Measurements from ENCODE around the gene STT3B.

The STT3B gene

GRCh38 chr3:31568649-31569048 is 35.9 kb downstream of the STT3B start:
- Histone ChIP-seq H3K23ac (ENCODE audit: low read length in 2 of 2) (no peak overlapping the region), H3K4ac (ENCODE audit: low read depth in 1 of 2, low read length in 2 of 2) (no peak overlapping the region), H3K4me1 (ENCODE audit: control insufficient read depth, insufficient read depth, low read depth, low read length) (peaks cover 1% of the 10 kb centered on the region), H2BK120ac (ENCODE audit: low read depth, low read length) (no peak overlapping the region), H2AFZ (ENCODE audit: low read depth, low read length) (no peak overlapping the region), H3K9me3 (ENCODE audit: control insufficient read depth, low read length) (no peaks in the 10 kb centered on the region), H4K8ac (ENCODE audit: low read length) (no peak overlapping the region), H3K18ac (ENCODE audit: low read depth in 1 of 2, low read length in 2 of 2) (no peak overlapping the region), H4K91ac (ENCODE audit: low read length) (no peak overlapping the region), H2BK15ac (ENCODE audit: low read depth, poor library complexity, severe bottlenecking) (no peak overlapping the region), H3K9ac (ENCODE audit: low read length) (no peak overlapping the region), H3K27me3 (ENCODE audit: control insufficient read depth in 1 of 2, insufficient read depth in 1 of 2, low read length in 2 of 2) (no peaks in the 10 kb centered on the region), H3K36me3 (ENCODE audit: control insufficient read depth in 1 of 2, insufficient read depth in 2 of 2, low read depth in 1 of 2, low read length in 2 of 2) (no peaks in the 10 kb centered on the region), H3K4me3 (ENCODE audit: insufficient read depth in 1 of 2, low read depth in 1 of 2, low read length in 2 of 2) (no peak overlapping the region), H2BK12ac (ENCODE audit: low read length in 2 of 2) (no peak overlapping the region), H2AK5ac (ENCODE audit: low read length, severe bottlenecking) (no peak overlapping the region), H2BK5ac (ENCODE audit: low read depth, low read length, poor library complexity, severe bottlenecking) (no peak overlapping the region), H3K79me1 (replicated peaks; ENCODE audit: low read length, poor library complexity, severe bottlenecking) (peaks cover 12% of the 10 kb centered on the region), H3K14ac (ENCODE audit: low read length in 2 of 2) (no peak overlapping the region), H3K27ac (ENCODE audit: low read length, poor library complexity, severe bottlenecking) (no peak overlapping the region), H3K4me2 (ENCODE audit: low read length, poor library complexity, severe bottlenecking) (no peak overlapping the region)
- no peak for DNase-seq
- WGBS, result 99% methylated on average over 1 of the region's 1 CpG

- WGBS, result no CpG with 5 or more reads among the region's 1 CpG
Observed at GRCh38 chr3:31571325-31571724, 38.6 kb downstream of the STT3B start.

GRCh38 chr3:31572236-31573004 is 39.7 kb downstream of the STT3B start:
- Histone ChIP-seq H4K8ac (ENCODE audit: low read length) (no peak overlapping the region), H3K4ac (ENCODE audit: low read depth in 1 of 2, low read length in 2 of 2) (no peak overlapping the region), H2AK5ac (ENCODE audit: low read length, severe bottlenecking) (no peak overlapping the region), H2BK120ac (ENCODE audit: low read depth, low read length) (no peak overlapping the region), H3K23ac (ENCODE audit: low read length in 2 of 2) (no peak overlapping the region), H2BK15ac (ENCODE audit: low read depth, poor library complexity, severe bottlenecking) (no peak overlapping the region), H2BK5ac (ENCODE audit: low read depth, low read length, poor library complexity, severe bottlenecking) (no peak overlapping the region), H3K27me3 (ENCODE audit: control insufficient read depth in 1 of 2, insufficient read depth in 1 of 2, low read length in 2 of 2) (no peaks in the 10 kb centered on the region), H3K27ac (ENCODE audit: low read length, poor library complexity, severe bottlenecking) (no peak overlapping the region), H3K4me3 (ENCODE audit: insufficient read depth in 1 of 2, low read depth in 1 of 2, low read length in 2 of 2) (no peak overlapping the region), H3K18ac (ENCODE audit: low read depth in 1 of 2, low read length in 2 of 2) (no peak overlapping the region), H3K4me2 (ENCODE audit: low read length, poor library complexity, severe bottlenecking) (no peak overlapping the region), H2BK12ac (ENCODE audit: low read length in 2 of 2) (no peak overlapping the region), H4K91ac (ENCODE audit: low read length) (no peak overlapping the region), H3K4me1 (ENCODE audit: control insufficient read depth, insufficient read depth, low read depth, low read length) (peaks cover 3% of the 10 kb centered on the region), H3K36me3 (ENCODE audit: control insufficient read depth in 1 of 2, insufficient read depth in 2 of 2, low read depth in 1 of 2, low read length in 2 of 2) (peaks cover 0 to 3% of the 10 kb centered on the region in 2 experiments), H3K14ac (ENCODE audit: low read length in 2 of 2) (no peak overlapping the region), H3K79me1 (replicated peaks; ENCODE audit: low read length, poor library complexity, severe bottlenecking) (peaks cover 13% of the 10 kb centered on the region), H3K9ac (ENCODE audit: low read length) (no peak overlapping the region), H3K9me3 (ENCODE audit: control insufficient read depth, low read length) (no peaks in the 10 kb centered on the region), H2AFZ (ENCODE audit: low read depth, low read length) (no peak overlapping the region)
- WGBS, result 99% methylated on average over 2 of the region's 4 CpGs
- DNase-seq, result no peak

More at GRCh38 chr3:31571325-31571724, 38.6 kb downstream of the STT3B start:
- H3K4ac ChIP-seq (ENCODE audit: low read depth in 1 of 2, low read length in 2 of 2), result no peak overlapping the region
- peaks cover 11% of the 10 kb centered on the region for H3K79me1 ChIP-seq (replicated peaks; ENCODE audit: low read length, poor library complexity, severe bottlenecking)
- H3K4me3 ChIP-seq (ENCODE audit: insufficient read depth in 1 of 2, low read depth in 1 of 2, low read length in 2 of 2), result no peak overlapping the region
- H3K14ac ChIP-seq (ENCODE audit: low read length in 2 of 2), result no peak overlapping the region
- no peaks in the 10 kb centered on the region for H3K9me3 ChIP-seq (ENCODE audit: control insufficient read depth, low read length)
- no peak for DNase-seq
- no peak overlapping the region for H4K91ac ChIP-seq (ENCODE audit: low read length)
- no peak overlapping the region for H3K4me2 ChIP-seq (ENCODE audit: low read length, poor library complexity, severe bottlenecking)
- no peak overlapping the region for H3K18ac ChIP-seq (ENCODE audit: low read depth in 1 of 2, low read length in 2 of 2)
- H3K27me3 ChIP-seq (ENCODE audit: control insufficient read depth in 1 of 2, insufficient read depth in 1 of 2, low read length in 2 of 2), result no peaks in the 10 kb centered on the region
- H3K36me3 ChIP-seq (ENCODE audit: control insufficient read depth in 1 of 2, insufficient read depth in 2 of 2, low read depth in 1 of 2, low read length in 2 of 2), result no peaks in the 10 kb centered on the region
- H3K27ac ChIP-seq (ENCODE audit: low read length, poor library complexity, severe bottlenecking), result no peak overlapping the region
- no peak overlapping the region for H2AFZ ChIP-seq (ENCODE audit: low read depth, low read length)
- H2BK120ac ChIP-seq (ENCODE audit: low read depth, low read length), result no peak overlapping the region
- no peak overlapping the region for H2BK5ac ChIP-seq (ENCODE audit: low read depth, low read length, poor library complexity, severe bottlenecking)
- H2AK5ac ChIP-seq (ENCODE audit: low read length, severe bottlenecking), result no peak overlapping the region
- H3K4me1 ChIP-seq (ENCODE audit: control insufficient read depth, insufficient read depth, low read depth, low read length), result peaks cover 3% of the 10 kb centered on the region
- no peak overlapping the region for H4K8ac ChIP-seq (ENCODE audit: low read length)
- H3K23ac ChIP-seq (ENCODE audit: low read length in 2 of 2), result no peak overlapping the region
- no peak overlapping the region for H2BK12ac ChIP-seq (ENCODE audit: low read length in 2 of 2)
- no peak overlapping the region for H3K9ac ChIP-seq (ENCODE audit: low read length)
- no peak overlapping the region for H2BK15ac ChIP-seq (ENCODE audit: low read depth, poor library complexity, severe bottlenecking)

- no peak overlapping the region for H3K4ac ChIP-seq (ENCODE audit: low read depth in 1 of 2, low read length in 2 of 2)
- no peak overlapping the region for H2BK15ac ChIP-seq (ENCODE audit: low read depth, poor library complexity, severe bottlenecking)
- no peak overlapping the region for H3K23ac ChIP-seq (ENCODE audit: low read length in 2 of 2)
- H3K27ac ChIP-seq (ENCODE audit: low read length, poor library complexity, severe bottlenecking), result no peak overlapping the region
- no peaks in the 10 kb centered on the region for H3K9me3 ChIP-seq (ENCODE audit: control insufficient read depth, low read length)
- DNase-seq, result no peak
- H2BK5ac ChIP-seq (ENCODE audit: low read depth, low read length, poor library complexity, severe bottlenecking), result no peak overlapping the region
- H4K8ac ChIP-seq (ENCODE audit: low read length), result no peak overlapping the region
- no peaks in the 10 kb centered on the region for H3K27me3 ChIP-seq (ENCODE audit: control insufficient read depth in 1 of 2, insufficient read depth in 1 of 2, low read length in 2 of 2)
- peaks cover 3% of the 10 kb centered on the region for H3K4me1 ChIP-seq (ENCODE audit: control insufficient read depth, insufficient read depth, low read depth, low read length)
- H3K14ac ChIP-seq (ENCODE audit: low read length in 2 of 2), result no peak overlapping the region
- 64% methylated on average over 3 of the region's 3 CpGs for WGBS
- H4K91ac ChIP-seq (ENCODE audit: low read length), result no peak overlapping the region
- H3K18ac ChIP-seq (ENCODE audit: low read depth in 1 of 2, low read length in 2 of 2), result no peak overlapping the region
- H3K4me2 ChIP-seq (ENCODE audit: low read length, poor library complexity, severe bottlenecking), result no peak overlapping the region
- no peak overlapping the region for H2BK12ac ChIP-seq (ENCODE audit: low read length in 2 of 2)
- H3K36me3 ChIP-seq (ENCODE audit: control insufficient read depth in 1 of 2, insufficient read depth in 2 of 2, low read depth in 1 of 2, low read length in 2 of 2), result peaks cover 0 to 11% of the 10 kb centered on the region in 2 experiments
- peaks cover 15% of the 10 kb centered on the region for H3K79me1 ChIP-seq (replicated peaks; ENCODE audit: low read length, poor library complexity, severe bottlenecking)
- H2AK5ac ChIP-seq (ENCODE audit: low read length, severe bottlenecking), result no peak overlapping the region
- no peak overlapping the region for H2BK120ac ChIP-seq (ENCODE audit: low read depth, low read length)
- H2AFZ ChIP-seq (ENCODE audit: low read depth, low read length), result no peak overlapping the region
- H3K4me3 ChIP-seq (ENCODE audit: insufficient read depth in 1 of 2, low read depth in 1 of 2, low read length in 2 of 2), result no peak overlapping the region
- no peak overlapping the region for H3K9ac ChIP-seq (ENCODE audit: low read length)
Observed at GRCh38 chr3:31573036-31573779, 40.5 kb downstream of the STT3B start.

Measured in mesenchymal stem cell (in vitro differentiated cells and primary cell).